ENCODE measurements around the gene UGT1A3.

UGT1A3 gene

GRCh38 chr2:233728723-233729301 lies at the start of gene UGT1A3:
Gene UGT1A3 (plus strand): TSS chr2:233729042. CDS start chr2:233729127, 85 bp downstream.
- Histone ChIP-seq H3K36me3 (ENCODE audit: insufficient read depth, low read length) (no peaks in the 10 kb centered on the region), H3K9ac (ENCODE audit: low read length) (no peak within 1 kb of the TSS), H3K27me3 (ENCODE audit: control insufficient read depth in 1 of 2, insufficient read depth in 2 of 2, low read length in 2 of 2) (no peaks in the 10 kb centered on the region), H3K27ac (ENCODE audit: low read depth, low read length) (no peak within 1 kb of the TSS), H3K4me1 (ENCODE audit: insufficient read depth, low read length) (no peaks in the 10 kb centered on the region), H3K4me3 (ENCODE audit: low read depth in 1 of 2, low read length in 2 of 2) (no peak within 1 kb of the TSS), H3K9me3 (ENCODE audit: low read length) (no peaks in the 10 kb centered on the region)

DNA sequence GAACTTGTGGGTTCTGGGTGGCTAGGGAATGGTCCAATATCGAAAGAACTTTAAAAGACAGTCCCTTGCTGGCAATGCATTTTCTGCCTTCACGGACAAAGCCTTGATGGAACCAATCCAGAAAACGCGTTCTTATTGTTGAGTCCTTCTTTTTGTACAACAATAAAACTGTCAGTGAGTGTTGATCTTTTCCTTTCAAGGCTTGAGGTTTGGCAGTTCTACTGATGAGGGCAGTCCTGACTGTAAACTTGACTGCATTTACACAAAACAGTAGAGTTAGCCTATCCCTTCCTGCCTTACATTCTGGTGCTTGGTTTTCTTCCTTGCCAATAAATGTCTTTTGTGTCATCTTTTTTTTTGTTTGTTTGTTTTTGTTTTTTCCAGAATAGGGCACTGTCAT lies 49.6 kb upstream of the UGT1A3 start:
- Histone ChIP-seq H3K27ac (ENCODE audit: low read depth, low read length) (no peak overlapping the region), H3K4me3 (ENCODE audit: low read depth in 1 of 2, low read length in 2 of 2) (no peak overlapping the region), H3K27me3 (ENCODE audit: control insufficient read depth in 1 of 2, insufficient read depth in 2 of 2, low read length in 2 of 2) (no peaks in the 10 kb centered on the region), H3K9me3 (ENCODE audit: low read length) (no peaks in the 10 kb centered on the region), H3K4me1 (ENCODE audit: insufficient read depth, low read length) (no peaks in the 10 kb centered on the region), H3K36me3 (ENCODE audit: insufficient read depth, low read length) (no peaks in the 10 kb centered on the region), H3K9ac (ENCODE audit: low read length) (no peak overlapping the region)

GRCh38 chr2:233680361-233681045 lies 48.3 kb upstream of the UGT1A3 start:
- no peaks in the 10 kb centered on the region for H3K27me3 ChIP-seq (ENCODE audit: control insufficient read depth in 1 of 2, insufficient read depth in 2 of 2, low read length in 2 of 2)
- H3K4me1 ChIP-seq (ENCODE audit: insufficient read depth, low read length) = no peaks in the 10 kb centered on the region
- no peaks in the 10 kb centered on the region for H3K36me3 ChIP-seq (ENCODE audit: insufficient read depth, low read length)
- H3K9ac ChIP-seq (ENCODE audit: low read length) = no peak overlapping the region
- no peaks in the 10 kb centered on the region for H3K9me3 ChIP-seq (ENCODE audit: low read length)
- no peak overlapping the region for H3K27ac ChIP-seq (ENCODE audit: low read depth, low read length)
- H3K4me3 ChIP-seq (ENCODE audit: low read depth in 1 of 2, low read length in 2 of 2) = no peak overlapping the region

DNA sequence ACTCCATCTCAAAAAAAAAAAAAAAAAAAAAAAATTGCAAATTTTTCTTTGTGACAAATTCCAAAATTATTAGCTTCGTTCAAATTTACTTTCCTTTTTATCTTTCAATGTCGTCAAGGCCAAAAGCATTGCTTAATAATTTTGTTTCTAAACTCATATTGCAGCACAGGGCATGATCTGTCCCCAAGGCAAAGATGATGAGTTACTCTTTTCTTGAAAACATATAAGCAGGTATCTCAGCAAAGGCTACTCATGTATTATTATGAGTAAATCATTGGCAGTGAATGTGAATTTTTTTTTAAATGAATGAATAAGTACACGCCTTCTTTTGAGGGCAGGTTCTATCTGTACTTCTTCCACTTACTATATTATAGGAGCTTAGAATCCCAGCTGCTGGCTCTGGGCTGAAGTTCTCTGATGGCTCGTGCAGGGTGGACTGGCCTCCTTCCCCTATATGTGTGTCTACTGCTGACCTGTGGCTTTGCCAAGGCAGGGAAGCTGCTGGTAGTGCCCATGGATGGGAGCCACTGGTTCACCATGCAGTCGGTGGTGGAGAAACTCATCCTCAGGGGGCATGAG lies 47.2 kb upstream of the UGT1A3 start, which contains the start of gene UGT1A7:
Gene UGT1A7 (plus strand): TSS at position 381 of the 579 bp plus-strand sequence. CDS start 37 bp downstream, at position 418.
- Histone ChIP-seq H3K4me1 (ENCODE audit: insufficient read depth, low read length) (no peaks in the 10 kb centered on the region), H3K27ac (ENCODE audit: low read depth, low read length) (no peak within 1 kb of the TSS), H3K9ac (ENCODE audit: low read length) (no peak within 1 kb of the TSS), H3K27me3 (ENCODE audit: control insufficient read depth in 1 of 2, insufficient read depth in 2 of 2, low read length in 2 of 2) (no peaks in the 10 kb centered on the region), H3K9me3 (ENCODE audit: low read length) (no peaks in the 10 kb centered on the region), H3K36me3 (ENCODE audit: insufficient read depth, low read length) (no peaks in the 10 kb centered on the region), H3K4me3 (ENCODE audit: low read depth in 1 of 2, low read length in 2 of 2) (no peak within 1 kb of the TSS)

DNA sequence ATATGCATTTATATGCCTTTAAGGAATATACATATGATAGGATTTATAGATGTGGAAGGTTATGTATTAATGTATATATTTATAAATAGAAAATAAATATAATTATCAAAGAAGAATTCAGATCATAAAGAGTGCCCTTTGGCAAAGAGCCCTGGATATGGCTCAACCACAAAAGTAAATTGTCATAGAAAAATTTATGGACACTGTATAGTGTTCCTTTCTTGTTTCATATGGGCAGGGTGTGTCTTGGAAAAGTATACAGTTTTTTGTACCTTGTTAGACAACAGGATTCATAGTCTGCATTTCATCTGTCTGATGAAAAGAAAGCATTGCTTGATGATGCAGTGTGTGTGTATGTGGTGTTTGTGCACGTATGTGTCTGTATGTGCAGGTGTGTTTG lies 44.2 kb upstream of the UGT1A3 start:
- no peaks in the 10 kb centered on the region for H3K36me3 ChIP-seq (ENCODE audit: insufficient read depth, low read length)

GRCh38 chr2:233686928-233687327 lies 41.9 kb upstream of the UGT1A3 start:
- no peaks in the 10 kb centered on the region for H3K4me1 ChIP-seq (ENCODE audit: insufficient read depth, low read length)
- H3K9ac ChIP-seq (ENCODE audit: low read length) = no peak overlapping the region
- H3K4me3 ChIP-seq (ENCODE audit: low read depth in 1 of 2, low read length in 2 of 2) = no peak overlapping the region
- H3K27ac ChIP-seq (ENCODE audit: low read depth, low read length) = no peak overlapping the region
- H3K27me3 ChIP-seq (ENCODE audit: control insufficient read depth in 1 of 2, insufficient read depth in 2 of 2, low read length in 2 of 2) = no peaks in the 10 kb centered on the region
- no peaks in the 10 kb centered on the region for H3K9me3 ChIP-seq (ENCODE audit: low read length)
- no peaks in the 10 kb centered on the region for H3K36me3 ChIP-seq (ENCODE audit: insufficient read depth, low read length)

More for the DNA sequence above, 44.2 kb upstream of the UGT1A3 start:
- Histone ChIP-seq H3K9ac (ENCODE audit: low read length) (no peak overlapping the region), H3K4me1 (ENCODE audit: insufficient read depth, low read length) (no peaks in the 10 kb centered on the region), H3K4me3 (ENCODE audit: low read depth in 1 of 2, low read length in 2 of 2) (no peak overlapping the region), H3K9me3 (ENCODE audit: low read length) (no peaks in the 10 kb centered on the region), H3K27me3 (ENCODE audit: control insufficient read depth in 1 of 2, insufficient read depth in 2 of 2, low read length in 2 of 2) (no peaks in the 10 kb centered on the region), H3K27ac (ENCODE audit: low read depth, low read length) (no peak overlapping the region)

GRCh38 chr2:233688341-233688740 lies 40.5 kb upstream of the UGT1A3 start:
- no peaks in the 10 kb centered on the region for H3K36me3 ChIP-seq (ENCODE audit: insufficient read depth, low read length)
- no peaks in the 10 kb centered on the region for H3K9me3 ChIP-seq (ENCODE audit: low read length)
- H3K27me3 ChIP-seq (ENCODE audit: control insufficient read depth in 1 of 2, insufficient read depth in 2 of 2, low read length in 2 of 2) = no peaks in the 10 kb centered on the region
- no peak overlapping the region for H3K4me3 ChIP-seq (ENCODE audit: low read depth in 1 of 2, low read length in 2 of 2)
- H3K4me1 ChIP-seq (ENCODE audit: insufficient read depth, low read length) = no peaks in the 10 kb centered on the region
- H3K9ac ChIP-seq (ENCODE audit: low read length) = no peak overlapping the region
- no peak overlapping the region for H3K27ac ChIP-seq (ENCODE audit: low read depth, low read length)

DNA sequence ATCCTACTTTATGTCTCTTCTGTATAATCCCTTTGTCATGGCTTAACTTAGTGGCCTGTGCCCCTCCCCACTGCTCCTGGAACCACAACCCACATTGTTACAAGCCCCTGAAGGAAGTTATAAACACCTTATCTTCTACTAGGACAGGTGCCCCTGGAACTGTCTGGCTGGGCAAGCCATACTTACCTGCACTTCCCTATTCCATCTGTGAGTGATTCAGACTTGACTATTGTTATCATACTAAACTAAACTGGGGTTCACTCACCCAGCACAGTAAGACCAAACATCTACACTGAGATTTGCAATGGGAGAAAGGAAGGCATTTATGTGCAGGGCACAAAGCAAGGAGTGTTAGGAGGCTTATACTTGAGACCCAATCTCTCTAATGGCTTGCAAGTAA lies 39.8 kb upstream of the UGT1A3 start:
- H3K27ac ChIP-seq (ENCODE audit: low read depth, low read length) = no peak overlapping the region
- H3K9me3 ChIP-seq (ENCODE audit: low read length) = no peaks in the 10 kb centered on the region
- H3K9ac ChIP-seq (ENCODE audit: low read length) = no peak overlapping the region
- no peak overlapping the region for H3K4me3 ChIP-seq (ENCODE audit: low read depth in 1 of 2, low read length in 2 of 2)
- no peaks in the 10 kb centered on the region for H3K27me3 ChIP-seq (ENCODE audit: control insufficient read depth in 1 of 2, insufficient read depth in 2 of 2, low read length in 2 of 2)
- no peaks in the 10 kb centered on the region for H3K36me3 ChIP-seq (ENCODE audit: insufficient read depth, low read length)
- no peaks in the 10 kb centered on the region for H3K4me1 ChIP-seq (ENCODE audit: insufficient read depth, low read length)

DNA sequence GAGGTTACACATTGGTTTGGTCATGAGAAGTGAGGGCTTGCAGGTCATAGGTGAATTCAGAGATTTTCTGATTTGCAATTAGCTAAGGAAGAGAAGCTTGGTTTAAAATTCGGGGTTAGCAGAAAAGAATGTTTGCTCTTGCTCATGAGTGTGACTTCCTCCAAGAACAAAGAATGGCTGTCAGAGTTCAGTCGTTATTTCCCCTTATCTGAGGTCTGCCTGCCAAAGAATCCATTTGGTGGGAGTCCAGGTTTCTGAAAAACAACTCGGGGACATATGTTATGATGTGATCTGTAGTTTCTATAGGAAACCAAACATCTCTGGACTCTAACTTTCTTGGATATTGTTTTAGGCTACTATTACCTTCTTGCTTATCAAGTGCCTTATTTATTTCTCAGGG lies 39.3 kb upstream of the UGT1A3 start:
- H3K27ac ChIP-seq (ENCODE audit: low read depth, low read length) = no peak overlapping the region
- H3K27me3 ChIP-seq (ENCODE audit: control insufficient read depth in 1 of 2, insufficient read depth in 2 of 2, low read length in 2 of 2) = no peaks in the 10 kb centered on the region
- H3K4me1 ChIP-seq (ENCODE audit: insufficient read depth, low read length) = no peaks in the 10 kb centered on the region
- H3K9me3 ChIP-seq (ENCODE audit: low read length) = no peaks in the 10 kb centered on the region
- no peak overlapping the region for H3K4me3 ChIP-seq (ENCODE audit: low read depth in 1 of 2, low read length in 2 of 2)
- H3K36me3 ChIP-seq (ENCODE audit: insufficient read depth, low read length) = no peaks in the 10 kb centered on the region
- H3K9ac ChIP-seq (ENCODE audit: low read length) = no peak overlapping the region

GRCh38 chr2:233690444-233690843 lies 38.4 kb upstream of the UGT1A3 start:
- no peaks in the 10 kb centered on the region for H3K27me3 ChIP-seq (ENCODE audit: control insufficient read depth in 1 of 2, insufficient read depth in 2 of 2, low read length in 2 of 2)
- H3K9me3 ChIP-seq (ENCODE audit: low read length) = no peaks in the 10 kb centered on the region
- H3K4me3 ChIP-seq (ENCODE audit: low read depth in 1 of 2, low read length in 2 of 2) = no peak overlapping the region
- H3K27ac ChIP-seq (ENCODE audit: low read depth, low read length) = no peak overlapping the region
- H3K4me1 ChIP-seq (ENCODE audit: insufficient read depth, low read length) = no peaks in the 10 kb centered on the region
- no peaks in the 10 kb centered on the region for H3K36me3 ChIP-seq (ENCODE audit: insufficient read depth, low read length)
- H3K9ac ChIP-seq (ENCODE audit: low read length) = no peak overlapping the region

DNA sequence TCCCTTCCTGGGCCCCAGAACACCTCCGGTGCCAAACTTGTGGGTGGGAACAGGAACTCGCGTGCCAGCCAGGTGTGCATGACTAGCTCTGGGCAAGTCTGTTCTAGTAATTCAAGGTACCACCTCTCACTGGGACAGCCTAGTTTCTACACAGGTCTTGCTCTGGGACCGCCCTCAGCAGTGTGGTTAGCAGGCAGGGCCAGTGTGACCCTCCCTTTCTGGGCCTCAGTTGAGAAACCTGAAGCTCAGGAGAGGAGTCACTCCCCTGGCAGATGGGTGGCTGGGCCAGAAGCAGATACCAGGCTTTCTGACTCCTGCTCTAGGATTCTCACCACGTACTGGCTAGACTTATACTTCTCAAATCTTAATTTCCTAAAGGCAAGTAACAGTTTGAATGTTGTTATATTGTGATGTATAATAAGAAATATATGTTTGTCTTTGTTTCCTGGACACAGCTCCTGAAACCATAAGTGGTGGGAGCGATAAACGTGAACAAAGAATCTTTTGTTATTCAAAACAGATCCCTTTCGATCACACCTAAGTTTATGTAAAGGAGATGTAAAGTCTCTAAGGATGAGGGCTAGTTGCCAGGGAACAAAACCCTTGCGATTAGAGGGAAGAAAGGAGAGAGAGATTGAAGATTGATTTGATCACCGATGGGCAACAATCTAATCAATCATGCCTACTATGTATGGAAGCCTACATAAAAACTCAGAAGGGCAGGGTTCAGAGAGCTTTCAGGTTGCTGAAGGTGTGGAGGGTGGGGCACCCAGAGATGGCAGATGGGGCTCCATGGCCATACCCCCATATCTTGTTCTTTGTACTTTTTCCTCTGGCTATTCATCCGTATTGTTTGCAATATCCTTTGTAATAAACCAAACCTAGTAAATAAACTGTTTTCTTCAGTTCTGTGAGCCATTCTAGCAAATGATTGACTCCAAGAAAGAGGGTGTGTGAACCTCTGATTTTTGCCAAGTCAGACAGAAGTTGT lies 37.1 kb upstream of the UGT1A3 start:
- no peaks in the 10 kb centered on the region for H3K9me3 ChIP-seq (ENCODE audit: low read length)
- H3K27ac ChIP-seq (ENCODE audit: low read depth, low read length) = no peak overlapping the region
- H3K9ac ChIP-seq (ENCODE audit: low read length) = no peak overlapping the region
- no peaks in the 10 kb centered on the region for H3K27me3 ChIP-seq (ENCODE audit: control insufficient read depth in 1 of 2, insufficient read depth in 2 of 2, low read length in 2 of 2)
- no peaks in the 10 kb centered on the region for H3K4me1 ChIP-seq (ENCODE audit: insufficient read depth, low read length)
- no peaks in the 10 kb centered on the region for H3K36me3 ChIP-seq (ENCODE audit: insufficient read depth, low read length)
- no peak overlapping the region for H3K4me3 ChIP-seq (ENCODE audit: low read depth in 1 of 2, low read length in 2 of 2)

Measured in muscle layer of colon (tissue), 2 donors.